Sigmoid colon (tissue), 7 donors: ENCODE results near the gene DEFB129. TPM values are rescaled to one million over a fixed set of nuclear protein-coding genes. Genes with fewer than 3 reads are reported as not detected.
"Not testable (repeated sequence)": the region's sequence is repeated elsewhere in the genome, so short reads cannot be mapped to it uniquely, and the experiment has no call there.

Experiments used
- DNase-seq: peaks from one replicate; pipeline ENCODE4 v3.0.0-alpha.2; 2019
- H3K27ac ChIP-seq, 4 donors: fragments of 200-600 bp; sonication (generic); one replicate each; pipeline ENCODE4 v1.5.1; 2016 to 2019; ENCODE audit warnings: mild to moderate bottlenecking in 1 of 4
- H3K27me3 ChIP-seq, 3 donors: fragments of 200-600 bp; sonication (generic); one replicate each; pipeline ENCODE4 v1.5.1; 2019; ENCODE audit warnings: mild to moderate bottlenecking in 1 of 3
- H3K36me3 ChIP-seq, 4 donors: fragments of 200-600 bp; sonication (generic); one replicate each; pipeline ENCODE4 v1.5.1; 2016 to 2019
- H3K4me1 ChIP-seq, 4 donors: fragments of 200-600 bp; sonication (generic); one replicate each; pipeline ENCODE4 v1.5.1; 2017 to 2019
- H3K4me3 ChIP-seq, 4 donors: fragments of 200-600 bp; sonication (generic); one replicate each; pipeline ENCODE4 v1.5.1; 2017 to 2019; ENCODE audit warnings: mild to moderate bottlenecking in 2 of 4, moderate library complexity in 1 of 4
- H3K9me3 ChIP-seq, 4 donors: fragments of 200-600 bp in 3 of 4; sonication (generic) in 3 of 4; one replicate each; pipeline versions ENCODE4 v1.5.1 to v1.6.1; 2013 to 2019
- CTCF ChIP-seq, 4 experiments: fragments of 450-650 bp in 3 of 4; fragments of 200-600 bp in 1 of 4; IDR thresholded peaks; one replicate each; pipeline ENCODE4 v1.5.1; 2016 to 2019; ENCODE audit warnings: antibody characterized with exemption in 4 of 4, mild to moderate bottlenecking in 3 of 4, moderate library complexity in 2 of 4
- EP300 ChIP-seq, 4 donors: sonication (generic); formaldehyde crosslinking; IDR thresholded peaks; one replicate each; pipeline ENCODE4 v1.6.1; 2017; ENCODE audit warnings: antibody characterized with exemption in 4 of 4
- POLR2A ChIP-seq, 2 donors: fragments of 450-650 bp; IDR thresholded peaks; one replicate each; pipeline ENCODE4 v1.6.1; 2016; ENCODE audit warnings: antibody characterized with exemption in 2 of 2, mild to moderate bottlenecking in 2 of 2, moderate library complexity in 2 of 2
- POLR2AphosphoS5 ChIP-seq, 4 donors: sonication (generic); formaldehyde crosslinking; IDR thresholded peaks; one replicate each; pipeline ENCODE4 v1.6.1; 2017; ENCODE audit warnings: antibody characterized with exemption in 4 of 4
- WGBS, 2 donors: extraction: QIAGEN DNeasy Blood & Tissue Kit; methylation state at CpG; one replicate each; pipeline ENCODE4 v1.1.7; 2013; 5-methylcytosine and 5-hydroxymethylcytosine counted together
- intact Hi-C: fragments of 100-400 bp; cut with DNase I; formaldehyde crosslinking; loops from one replicate; pipeline ENCODE4 v1.15.1; 2023
- polyA plus RNA-seq, 3 donors: library from polyadenylated mRNA; stranded (reverse); fragments of 200-250 nt; gene quantifications; one replicate each; pipeline ENCODE4 v1.2.3, GENCODE V29; 2013
- total RNA-seq, 4 donors: library from RNA; depleted of rRNA; stranded (reverse); fragments of >200 nt; gene quantifications; one replicate each; pipeline ENCODE4 v1.1.0, GENCODE V29; 2016
- donor health status: healthy with polysubstance abuse.
- donor health status: Bipolar disorder and iron deficiency.
- donor health status: healthy.

DEFB129 gene
- total and polyA plus RNA-seq, 7 donors, result not detected

- TF ChIP-seq EP300 (IDR thresholded peaks at IDR 0.05) (no peak), POLR2A (IDR thresholded peaks at IDR 0.05) (no peak), CTCF (IDR thresholded peaks at IDR 0.05) (no peak), POLR2AphosphoS5 (IDR thresholded peaks at IDR 0.05) (no peak)
- Histone ChIP-seq H3K27me3 (peaks cover 0 to 10% (median 0%) of the 10 kb centered on the region in 3 donors), H3K9me3 (no peaks in the 10 kb centered on the region), H3K36me3 (no peaks in the 10 kb centered on the region), H3K27ac (no peak overlapping the region), H3K4me1 (no peaks in the 10 kb centered on the region), H3K4me3 (no peak overlapping the region)
- intact Hi-C loops, result no loop called here
- WGBS, 2 donors, result 79 to 84% methylated on average over 1 of the region's 1 CpG
- DNase-seq, result no peak
These were observed 11.3 kb upstream of the DEFB129 start for GRCh38 chr20:215796-216195.

- 27 to 62% methylated on average over 1 of the region's 1 CpG for WGBS, 2 donors
- Histone ChIP-seq H3K4me3 (no peak overlapping the region), H3K4me1 (no peaks in the 10 kb centered on the region), H3K27me3 (peaks cover 0 to 10% (median 0%) of the 10 kb centered on the region in 3 donors), H3K9me3 (no peaks in the 10 kb centered on the region), H3K36me3 (no peaks in the 10 kb centered on the region), H3K27ac (no peak overlapping the region)
- intact Hi-C loops, result no loop called here
- TF ChIP-seq POLR2A (IDR thresholded peaks at IDR 0.05) (no peak), CTCF (IDR thresholded peaks at IDR 0.05) (no peak)
- DNase-seq, result no peak
These were observed 9.8 kb upstream of the DEFB129 start for GRCh38 chr20:217266-217665.

GRCh38 chr20:219290-220115 is 7.6 kb upstream of the DEFB129 start:
- Histone ChIP-seq H3K4me3 (no peak overlapping the region), H3K27ac (no peak overlapping the region), H3K36me3 (no peaks in the 10 kb centered on the region), H3K27me3 (peaks cover 0 to 10% (median 0%) of the 10 kb centered on the region in 3 donors), H3K9me3 (no peaks in the 10 kb centered on the region), H3K4me1 (no peaks in the 10 kb centered on the region)
- no peak for DNase-seq
- intact Hi-C loops, result no loop called here
- TF ChIP-seq CTCF (IDR thresholded peaks at IDR 0.05) (no peak), POLR2A (IDR thresholded peaks at IDR 0.05) (no peak), POLR2AphosphoS5 (IDR thresholded peaks at IDR 0.05) (no peak), EP300 (IDR thresholded peaks at IDR 0.05) (no peak)
- 5% methylated on average over 1 of the region's 1 CpG for WGBS, 2 donors

- DNase-seq, result no peak
- Histone ChIP-seq H3K4me1 (no peaks in the 10 kb centered on the region), H3K9me3 (no peaks in the 10 kb centered on the region), H3K36me3 (no peaks in the 10 kb centered on the region), H3K27ac (no peak overlapping the region), H3K27me3 (peaks cover 0 to 10% (median 0%) of the 10 kb centered on the region in 3 donors), H3K4me3 (no peak overlapping the region)
- WGBS, 2 donors, result 48 to 63% methylated on average over 1 of the region's 1 CpG
- no peak for TF ChIP-seq CTCF (IDR thresholded peaks at IDR 0.05)
- no peak for TF ChIP-seq EP300 (IDR thresholded peaks at IDR 0.05)
- no peak for TF ChIP-seq POLR2AphosphoS5 (IDR thresholded peaks at IDR 0.05)
- no peak for TF ChIP-seq POLR2A (IDR thresholded peaks at IDR 0.05)
- intact Hi-C loops, result no loop called here
These were observed 5.7 kb upstream of the DEFB129 start for GRCh38 chr20:221258-221830.

GRCh38 chr20:225879-226278 is 1.2 kb upstream of the DEFB129 start:
- H3K4me1 ChIP-seq, intact Hi-C loops, H3K36me3 ChIP-seq, H3K27ac ChIP-seq, H3K4me3 ChIP-seq, H3K27me3 ChIP-seq, DNase-seq, H3K9me3 ChIP-seq: not testable (repeated sequence)
- WGBS, 2 donors, result 84 to 89% methylated on average over 3 of the region's 3 CpGs
